Esophagus squamous epithelium (tissue), 4 donors: ENCODE measurements around the gene ZNF567.

Experiments used
- CTCF ChIP-seq, 6 experiments: fragments of 450-650 bp in 4 of 6; fragments of 200-600 bp in 2 of 6; sonication (generic) in 2 of 6; IDR thresholded peaks; one replicate each; pipeline ENCODE4 v1.5.1; 2016 to 2019; ENCODE audit warnings: antibody characterized with exemption in 6 of 6, mild to moderate bottlenecking in 4 of 6, moderate library complexity in 4 of 6
- POLR2A ChIP-seq, 4 donors: fragments of 450-650 bp; IDR thresholded peaks; one replicate each; pipeline ENCODE4 v1.6.1; 2017; ENCODE audit warnings: antibody characterized with exemption in 4 of 4, mild to moderate bottlenecking in 4 of 4, moderate library complexity in 3 of 4

- TF ChIP-seq CTCF (IDR thresholded peaks at IDR 0.05) (no peak), POLR2A (IDR thresholded peaks at IDR 0.05) (no peak)
Measured at GRCh38 chr19:36748431-36749275, 61.2 kb downstream of the ZNF567 start.
